HepG2 (cell line): ENCODE data around the gene PRR35. TPM values are rescaled to one million over a fixed set of nuclear protein-coding genes. Genes with fewer than 3 reads are reported as not detected.

Experiments used
- ATAC-seq: fragments of 200-7000 bp; cut with Tn5 transposase; 3 replicates; pipeline ENCODE4 v1.9.1; 2020; ENCODE audit warnings: mild to moderate bottlenecking, moderate library complexity
- BruUV-seq: library from RNA; stranded (reverse); fragments of 400-500 nt; replicated peaks from 2 replicates; lab custom pipeline; 2021; lab: Mats Ljungman, UMichigan
- CTCF ChIA-PET: fragments of 300-600 bp; formaldehyde crosslinking; extraction: SDS; loops from one replicate; lab custom pipeline; 2021; ENCODE audit warnings: low total read pairs, inconsistent platforms, low intra/inter-chr PET ratio; lab: Yijun Ruan, JAX
- POLR2A ChIA-PET: fragments of 350-600 bp; sonication (Branson Sonifier 250); formaldehyde crosslinking; loops from one replicate; lab custom pipeline; 2020; ENCODE audit warnings: antibody characterized with exemption, inconsistent platforms; lab: Yijun Ruan, JAX
- DNase-seq: peaks from one replicate; pipeline ENCODE4 v3.0.0-alpha.2; 2015; ENCODE audit warnings: low spot score
- FAIRE-seq: peaks from 3 replicates; lab custom pipeline; 2011; peaks lifted over from hg19 to GRCh38; lab: Jason Lieb, UNC
- H2AFZ ChIP-seq: one replicate; pipeline ENCODE4 v1.6.1; 2011; ENCODE audit warnings: low read length, inconsistent platforms
- H3K27ac ChIP-seq: fragments of 300-600 bp; 3 replicates; pipeline ENCODE4 v1.8.0; 2011; ENCODE audit warnings: mixed run types, mild to moderate bottlenecking, mixed read lengths, low read length, inconsistent platforms; ENCODE audit not compliant: insufficient read depth; ENCODE audit errors: extremely low read length
- H3K27me3 ChIP-seq, 2 experiments: fragments of 200-600 bp in 1 of 2; 2 replicates in 1 of 2; 3 replicates in 1 of 2; pipeline versions ENCODE4 v1.6.0 to v1.8.0; 2011; ENCODE audit warnings: low read length in 2 of 2, mild to moderate bottlenecking in 2 of 2, moderate library complexity in 2 of 2, inconsistent platforms in 1 of 2; ENCODE audit not compliant: insufficient read depth in 2 of 2, control insufficient read depth in 1 of 2
- H3K36me3 ChIP-seq, 2 experiments: fragments of 200-600 bp in 1 of 2; replicated peaks in 1 of 2; 2 replicates in 1 of 2; 3 replicates in 1 of 2; pipeline versions ENCODE4 v1.5.1 to v1.8.0; 2011; ENCODE audit warnings: low read length in 2 of 2, inconsistent platforms in 1 of 2; ENCODE audit not compliant: insufficient read depth in 2 of 2, control insufficient read depth in 1 of 2
- H3K4me1 ChIP-seq: 2 replicates; pipeline ENCODE4 v1.5.1; 2012; ENCODE audit warnings: low read length, inconsistent platforms; ENCODE audit not compliant: insufficient read depth
- H3K4me2 ChIP-seq: 2 replicates; pipeline ENCODE4 v1.6.0; 2011; ENCODE audit warnings: low read depth, low read length, inconsistent platforms
- H3K4me3 ChIP-seq, 3 experiments: fragments of 200-600 bp in 1 of 3; sonication (generic), shearing (Covaris generic) in 1 of 3; replicated peaks in 1 of 3; 2 replicates each; pipeline ENCODE4 v1.5.1; 2011 to 2016; ENCODE audit warnings: low read length in 3 of 3, inconsistent platforms in 2 of 3, low read depth in 2 of 3, mild to moderate bottlenecking in 2 of 3, control low read depth in 1 of 3, mixed read lengths in 1 of 3; ENCODE audit not compliant: insufficient read depth in 1 of 3
- H3K79me2 ChIP-seq: one replicate; pipeline ENCODE4 v1.6.1; 2011; ENCODE audit warnings: low read length, inconsistent platforms; ENCODE audit not compliant: insufficient read depth
- H3K9ac ChIP-seq: 2 replicates; pipeline ENCODE4 v1.6.0; 2011; ENCODE audit warnings: mild to moderate bottlenecking, low read depth, low read length, inconsistent platforms; ENCODE audit not compliant: insufficient read depth
- H3K9me3 ChIP-seq: 2 replicates; pipeline ENCODE4 v1.5.1; 2012; ENCODE audit warnings: mild to moderate bottlenecking, low read length
- H4K20me1 ChIP-seq: 2 replicates; pipeline ENCODE4 v1.6.0; 2011; ENCODE audit warnings: inconsistent platforms, mild to moderate bottlenecking, low read length, moderate library complexity; ENCODE audit not compliant: insufficient read depth
- CENPX ChIP-seq: sonication (generic); formaldehyde crosslinking; IDR thresholded peaks from 2 replicates; pipeline ENCODE4 v1.9.0; 2021; ENCODE audit warnings: mild to moderate bottlenecking, missing genetic modification reagents, moderate library complexity
- DBP ChIP-seq: sonication (generic); formaldehyde crosslinking; IDR thresholded peaks from 2 replicates; pipeline ENCODE4 v1.4.0; 2020; ENCODE audit warnings: missing genetic modification reagents; ENCODE audit errors: not compliant biosample characterization
- ELF4 ChIP-seq: sonication (generic); formaldehyde crosslinking; IDR thresholded peaks from 2 replicates; pipeline ENCODE4 v1.5.0; 2020; ENCODE audit warnings: missing genetic modification reagents, mild to moderate bottlenecking, moderate library complexity, borderline replicate concordance
- HNF1A ChIP-seq, 2 experiments: sonication (generic) in 1 of 2; formaldehyde crosslinking in 1 of 2; IDR thresholded peaks; 2 replicates each; pipeline versions ENCODE4 v1.4.0 to v1.6.1; 2016 to 2020; ENCODE audit warnings: borderline replicate concordance in 1 of 2, low read depth in 1 of 2, mild to moderate bottlenecking in 1 of 2, missing genetic modification reagents in 1 of 2
- MEIS2 ChIP-seq: sonication (generic); formaldehyde crosslinking; IDR thresholded peaks from 2 replicates; pipeline ENCODE4 v1.9.0; 2021; ENCODE audit warnings: mild to moderate bottlenecking, missing genetic modification reagents
- MIER2 ChIP-seq: IDR thresholded peaks from 2 replicates; pipeline ENCODE4 v1.6.1; 2016; ENCODE audit warnings: missing biosample characterization, missing genetic modification reagents
- MTF2 ChIP-seq: sonication (generic); formaldehyde crosslinking; IDR thresholded peaks from 2 replicates; pipeline ENCODE4 v1.5.0; 2020; ENCODE audit warnings: missing genetic modification reagents, borderline replicate concordance
- PCBP1 ChIP-seq: fragments of 200-400 bp; formaldehyde crosslinking; IDR thresholded peaks from 2 replicates; pipeline ENCODE4 v1.6.1; 2017; ENCODE audit warnings: mild to moderate bottlenecking, low read depth, low read length, borderline replicate concordance
- RFX5 ChIP-seq: IDR thresholded peaks from 2 replicates; pipeline ENCODE4 v1.6.1; 2011; ENCODE audit warnings: low read depth, low read length, improper control_type of control experiment
- ZNF367 ChIP-seq: sonication (generic); formaldehyde crosslinking; IDR thresholded peaks from 2 replicates; pipeline ENCODE4 v1.4.0; 2020; ENCODE audit warnings: missing genetic modification reagents, borderline replicate concordance
- ZNF570 ChIP-seq: sonication (generic); formaldehyde crosslinking; IDR thresholded peaks from 2 replicates; pipeline ENCODE4 v1.4.0; 2020; ENCODE audit warnings: mild to moderate bottlenecking, missing genetic modification reagents, borderline replicate concordance
- ZNF615 ChIP-seq: sonication (generic); formaldehyde crosslinking; IDR thresholded peaks from 2 replicates; pipeline ENCODE4 v1.5.0; 2020; ENCODE audit warnings: mild to moderate bottlenecking, missing genetic modification reagents, borderline replicate concordance
- ZNF746 ChIP-seq: sonication (generic); formaldehyde crosslinking; IDR thresholded peaks from 2 replicates; pipeline ENCODE4 v1.8.0; 2022; ENCODE audit warnings: mild to moderate bottlenecking, missing genetic modification reagents
- ZSCAN5A ChIP-seq: sonication (generic); formaldehyde crosslinking; IDR thresholded peaks from 2 replicates; pipeline ENCODE4 v1.8.0; 2022; ENCODE audit warnings: mild to moderate bottlenecking, missing genetic modification reagents, borderline replicate concordance
- WGBS: methylation state at CpG from one replicate; pipeline ENCODE4 v1.1.6; 2017; ENCODE audit warnings: low lambda C conversion rate; 5-methylcytosine and 5-hydroxymethylcytosine counted together
- in situ Hi-C: cut with HindIII; loops from 2 replicates; pipeline ENCODE4 v1.10.0; 2017; ENCODE audit warnings: low pct_unique_long_range_greater_than_20kb; ENCODE audit not compliant: extremely low pct_ligation_motif_present
- intact Hi-C: fragments of 100-400 bp; cut with micrococcal nuclease; formaldehyde crosslinking; loops from one replicate; pipeline ENCODE4 v1.10.0; 2022; ENCODE audit not compliant: unreplicated experiment
- polyA plus RNA-seq, 8 experiments: library from polyadenylated mRNA; depleted of rRNA in 3 of 8; stranded (reverse) in 7 of 8; unstranded in 1 of 8; fragments of >200 nt; fragmentation: Illumina TruSeq in 4 of 8; extraction: Trizol in 4 of 8; gene quantifications; 2 replicates each; pipeline versions ENCODE4 v1.2.1 to v1.2.3, GENCODE V29; 2011 to 2016; ENCODE audit warnings: low read depth in 4 of 8, missing spikeins in 1 of 8, mixed read lengths in 1 of 8; ENCODE audit not compliant: insufficient read depth in 1 of 8
- total RNA-seq, 5 experiments: library from RNA; depleted of rRNA; stranded (reverse); fragments of >200 nt; fragmentation: Illumina TruSeq; extraction: Trizol; gene quantifications; 2 replicates each; pipeline ENCODE4 v1.2.3, GENCODE V29; 2016; ENCODE audit warnings: low read depth in 1 of 5

Gene PRR35
- total and polyA plus RNA-seq, 2 of the 13 experiments (the other 11 are each of a cell fraction or from before 2014, with no cell fraction given): 0.07 to 0.16 TPM

DNA sequence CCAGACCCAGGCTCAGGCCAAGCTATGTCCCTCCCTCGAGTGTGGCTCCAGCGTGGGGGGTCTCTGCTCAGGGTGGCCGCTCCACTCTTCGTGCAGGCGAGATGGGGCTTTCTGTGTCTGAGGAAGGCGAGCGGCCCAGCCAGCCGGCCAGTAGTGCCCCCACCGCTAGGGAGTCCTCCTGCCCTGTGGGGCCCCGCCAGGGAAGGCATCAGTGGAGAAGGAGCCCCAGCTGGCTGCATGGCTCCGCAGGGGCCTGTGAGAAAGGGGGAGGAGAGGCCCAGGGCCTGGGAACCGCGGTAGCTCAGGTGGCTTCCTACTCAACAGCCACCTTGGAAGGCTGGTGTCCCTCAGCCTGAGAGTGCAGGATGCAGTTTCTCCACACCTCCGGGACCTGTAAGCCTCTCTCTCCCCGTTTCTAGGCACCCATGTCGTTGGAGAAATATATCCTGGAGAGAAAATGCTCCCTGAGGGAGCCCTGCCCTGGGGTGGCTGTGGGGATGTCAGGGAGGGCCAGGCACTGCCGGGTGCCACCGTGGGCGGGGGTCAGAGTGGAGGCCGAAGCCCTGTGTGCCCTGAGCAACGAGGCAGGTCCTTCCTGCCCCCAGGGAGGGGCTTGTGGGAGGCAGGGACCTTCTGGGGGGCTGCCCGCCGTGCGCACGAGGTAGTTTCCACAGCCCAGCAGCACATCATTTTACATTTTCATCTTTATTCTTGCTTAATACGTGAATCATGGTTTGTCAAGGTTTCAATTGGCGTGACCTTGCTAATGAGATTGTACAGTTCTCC lies 12.9 kb downstream of the PRR35 start:
- Histone ChIP-seq H3K36me3 (peaks cover 1 to 5% of the 10 kb centered on the region in 2 experiments; a peak in 1 of 5 replicates), H3K4me1 (peaks cover 34% of the 10 kb centered on the region), H3K4me3 (no peak overlapping the region), H3K79me2 (peaks cover 7% of the 10 kb centered on the region), H3K27ac (no peak overlapping the region), H3K4me2 (no peak overlapping the region), H4K20me1 (no peaks in the 10 kb centered on the region), H2AFZ (no peak overlapping the region), H3K9me3 (no peaks in the 10 kb centered on the region), H3K27me3 (no peaks in the 10 kb centered on the region), H3K9ac (no peak overlapping the region)
- FAIRE-seq (no peak), DNase-seq (no peak), ATAC-seq (no peak)
- in situ Hi-C loops (no loop called here), intact Hi-C loops (no loop called here)
- POLR2A ChIA-PET: interaction anchor here (1.1 kb wide), 1 partner anchor 30 kb away, joined by 3 read pairs; no protein-coding TSS in a partner anchor
- no peak for TF ChIP-seq ZSCAN5A (CRISPR knock-in tag)
- no peak for TF ChIP-seq MIER2 (CRISPR knock-in tag)
- TF ChIP-seq RFX5: no peak
- TF ChIP-seq HNF1A (IDR thresholded peaks at IDR 0.05; ENCODE audit: low read depth): no peak
- TF ChIP-seq HNF1A (CRISPR knock-in tag; IDR thresholded peaks at IDR 0.05; ENCODE audit: borderline replicate concordance): no peak
- no peak for TF ChIP-seq ZNF570
- no peak for TF ChIP-seq MEIS2
- no peak for TF ChIP-seq CENPX (CRISPR knock-in tag)
- no peak for TF ChIP-seq DBP (CRISPR knock-in tag)
- no peak for TF ChIP-seq ZNF615 (CRISPR knock-in tag)
- TF ChIP-seq ZNF367 (CRISPR knock-in tag): no peak
- TF ChIP-seq PCBP1: no peak
- TF ChIP-seq ZNF746 (CRISPR knock-in tag): no peak
- no peak for TF ChIP-seq ELF4
- TF ChIP-seq MTF2 (CRISPR knock-in tag): no peak
- over 99% methylated on average over 12 of the region's 27 CpGs for WGBS
- no TSS peak for BruUV-seq
- CTCF ChIA-PET: no interaction called here
